Panc1 (cell line): ENCODE measurements around the gene DCST2. TPM values are rescaled to one million over a fixed set of nuclear protein-coding genes. Genes with fewer than 3 reads are reported as not detected.

ENCODE experiments used
- ATAC-seq: fragments of 200-7000 bp; cut with Tn5 transposase; 2 replicates; pipeline ENCODE4 v1.9.1; 2020; ENCODE audit warnings: mild to moderate bottlenecking, moderate library complexity
- BruUV-seq: library from RNA; stranded (reverse); fragments of 400-500 nt; replicated peaks from 2 replicates; lab custom pipeline; 2021; lab: Mats Ljungman, UMichigan
- CTCF ChIA-PET: fragments of 300-600 bp; sonication (Branson Sonifier 250); formaldehyde crosslinking; loops from one replicate; lab custom pipeline; 2022; ENCODE audit warnings: antibody characterized with exemption; lab: Charles Lee
- POLR2A ChIA-PET: fragments of 300-600 bp; sonication (Branson Sonifier 250); formaldehyde crosslinking; loops from one replicate; lab custom pipeline; 2022; ENCODE audit warnings: antibody characterized with exemption; lab: Charles Lee
- DNase-seq: peaks from one replicate; pipeline ENCODE4 v3.0.0-alpha.2; 2010; ENCODE audit warnings: low read depth, low spot score
- H3K27ac ChIP-seq: 2 replicates; pipeline ENCODE4 v1.5.1; 2011; ENCODE audit warnings: mild to moderate bottlenecking, low read length, inconsistent platforms
- H3K27me3 ChIP-seq: fragments of 200-500 bp; sonication (Bioruptor generic); 2 replicates; pipeline ENCODE4 v1.6.0; 2014; ENCODE audit warnings: low read length, inconsistent platforms; ENCODE audit not compliant: control insufficient read depth, insufficient read depth
- H3K36me3 ChIP-seq: fragments of 200-500 bp; sonication (Bioruptor generic); 2 replicates; pipeline ENCODE4 v1.5.1; 2014; ENCODE audit warnings: inconsistent platforms, mild to moderate bottlenecking, low read length, moderate library complexity; ENCODE audit not compliant: control insufficient read depth, insufficient read depth
- H3K4me1 ChIP-seq: 2 replicates; pipeline ENCODE4 v1.5.1; 2011; ENCODE audit warnings: inconsistent platforms, mild to moderate bottlenecking, low read length, moderate library complexity; ENCODE audit not compliant: control insufficient read depth, insufficient read depth
- H3K4me3 ChIP-seq, 2 experiments: 2 replicates each; pipeline ENCODE4 v1.5.1; 2011 to 2012; ENCODE audit warnings: low read depth in 2 of 2, low read length in 2 of 2, mild to moderate bottlenecking in 2 of 2, inconsistent platforms in 1 of 2, moderate library complexity in 1 of 2
- H3K9me3 ChIP-seq: fragments of 200-500 bp; sonication (Bioruptor generic); 2 replicates; pipeline ENCODE4 v1.5.1; 2014; ENCODE audit warnings: low read depth, mild to moderate bottlenecking, inconsistent platforms, low read length, moderate library complexity; ENCODE audit not compliant: control insufficient read depth, insufficient read depth
- CTCF ChIP-seq: fragments of 450-650 bp; IDR thresholded peaks from 2 replicates; pipeline ENCODE4 v1.5.1; 2017; ENCODE audit warnings: mild to moderate bottlenecking
- POLR2AphosphoS5 ChIP-seq: IDR thresholded peaks from 2 replicates; pipeline ENCODE4 v1.6.1; 2012; ENCODE audit warnings: mild to moderate bottlenecking, low read depth, low read length, moderate library complexity
- REST ChIP-seq, 2 experiments: IDR thresholded peaks; 2 replicates each; pipeline ENCODE4 v1.6.1; 2011 to 2012; ENCODE audit warnings: low read depth in 2 of 2, control low read depth in 1 of 2, low read length in 1 of 2, mild to moderate bottlenecking in 1 of 2, moderate library complexity in 1 of 2; ENCODE audit not compliant: insufficient read depth in 1 of 2
- SIN3A ChIP-seq: IDR thresholded peaks from 2 replicates; pipeline ENCODE4 v1.6.1; 2012; ENCODE audit warnings: low read depth, mild to moderate bottlenecking, low read length, moderate library complexity, borderline replicate concordance; ENCODE audit not compliant: insufficient read depth
- TCF7L2 ChIP-seq: IDR thresholded peaks from 2 replicates; pipeline ENCODE4 v1.6.1; 2011; ENCODE audit warnings: mild to moderate bottlenecking, low read depth, low read length, inconsistent platforms
- in situ Hi-C: cut with HindIII; loops from 2 replicates; pipeline ENCODE4 v1.10.0; 2016; ENCODE audit warnings: low sequenced_read_pairs, low pct_unique_long_range_greater_than_20kb
- intact Hi-C: fragments of 100-400 bp; cut with micrococcal nuclease; formaldehyde crosslinking; loops from one replicate; pipeline ENCODE4 v1.10.0; 2022; ENCODE audit not compliant: unreplicated experiment
- total RNA-seq: library from RNA; stranded (reverse); gene quantifications from one replicate; pipeline ENCODE4 v1.2.1, GENCODE V29; 2021; ENCODE audit not compliant: unreplicated experiment

Gene DCST2
- total RNA-seq, 1 experiment from 2014 or later: 0.13 TPM

GRCh38 chr1:155051777-155052398, 18.3 kb upstream of the DCST2 start:
- H3K27me3 ChIP-seq: no peaks in the 10 kb centered on the region
- in situ Hi-C loops (no loop called here), intact Hi-C loops (no loop called here)
- peaks cover 2% of the 10 kb centered on the region; the same call in 1 of the 2 replicates for H3K36me3 ChIP-seq
- no peak for DNase-seq
- H3K4me1 ChIP-seq: peaks cover 14% of the 10 kb centered on the region
- peak overlapping the region; percentile 68 for H3K27ac ChIP-seq
- ChIA-PET CTCF (interaction anchor here (0.6 to 1.4 kb wide), 6 partner anchors 8 to 492 kb away, joined by 3 to 11 read pairs (median 4); no protein-coding TSS in a partner anchor), POLR2A (interaction anchor here (0.6 kb wide), 1 partner anchor 426 kb away, joined by 3 read pairs; no protein-coding TSS in a partner anchor)
- H3K9me3 ChIP-seq: no peaks in the 10 kb centered on the region
- ATAC-seq: peak; percentile 53
- H3K4me3 ChIP-seq: peak overlapping the region; percentile 69 to 74
- BruUV-seq: no TSS peak
- TF ChIP-seq POLR2AphosphoS5: no peak
- TF ChIP-seq REST (IDR thresholded peaks at IDR 0.05; ENCODE audit: insufficient read depth in 1 of 2, low read depth in 2 of 2, low read length in 1 of 2): no peak
- TF ChIP-seq SIN3A: no peak
- no peak for TF ChIP-seq TCF7L2
- TF ChIP-seq CTCF: no peak

GRCh38 chr1:155051342-155051776, 17.8 kb upstream of the DCST2 start:
- peak; percentile 43; the same call in 1 of the 2 replicates for ATAC-seq
- BruUV-seq: no TSS peak
- ChIA-PET POLR2A (no interaction called here), CTCF (interaction anchor here (0.6 to 1.6 kb wide), 10 partner anchors 8 to 491 kb away, joined by 3 to 11 read pairs (median 3); no protein-coding TSS in a partner anchor)
- Histone ChIP-seq H3K27me3 (no peaks in the 10 kb centered on the region), H3K27ac (peak overlapping the region; percentile 68), H3K9me3 (no peaks in the 10 kb centered on the region), H3K4me3 (peak overlapping the region; percentile 69 to 74), H3K4me1 (peaks cover 14% of the 10 kb centered on the region), H3K36me3 (peaks cover 2% of the 10 kb centered on the region; the same call in 1 of the 2 replicates)
- no peak for TF ChIP-seq REST (IDR thresholded peaks at IDR 0.05; ENCODE audit: insufficient read depth in 1 of 2, low read depth in 2 of 2, low read length in 1 of 2)
- no peak for TF ChIP-seq TCF7L2
- no peak for TF ChIP-seq POLR2AphosphoS5
- no peak for TF ChIP-seq CTCF
- no peak for TF ChIP-seq SIN3A
- no peak for DNase-seq
- intact Hi-C loops: no loop called here
- in situ Hi-C loops: no loop called here
